Trophoblast cell (in vitro differentiated cells and primary cell): Measurements from ENCODE around the gene LRRC4B.
"Not testable (repeated sequence)": the region's sequence is repeated elsewhere in the genome, so short reads cannot be mapped to it uniquely, and the experiment has no call there.

Experiments used
- DNase-seq, 2 donors: peaks; one replicate each; pipeline ENCODE4 v3.0.0-alpha.2; 2016
- H2AFZ ChIP-seq: 2 replicates; pipeline ENCODE4 v1.6.1; 2013; ENCODE audit warnings: low read length, moderate library complexity, mild to moderate bottlenecking; ENCODE audit not compliant: insufficient read depth, poor library complexity
- H2AK5ac ChIP-seq: 2 replicates; pipeline ENCODE4 v1.6.1; 2013; ENCODE audit warnings: mild to moderate bottlenecking, low read length
- H2BK120ac ChIP-seq: 2 replicates; pipeline ENCODE4 v1.6.1; 2013; ENCODE audit warnings: low read length, mild to moderate bottlenecking, moderate library complexity; ENCODE audit not compliant: insufficient read depth, poor library complexity
- H2BK12ac ChIP-seq: 2 replicates; pipeline ENCODE4 v1.6.1; 2013; ENCODE audit warnings: mild to moderate bottlenecking, low read length, moderate library complexity
- H2BK5ac ChIP-seq: 2 replicates; pipeline ENCODE4 v1.6.1; 2013; ENCODE audit warnings: low read length, low read depth, moderate library complexity, mild to moderate bottlenecking; ENCODE audit not compliant: poor library complexity
- H3K14ac ChIP-seq: 2 replicates; pipeline ENCODE4 v1.6.1; 2013; ENCODE audit warnings: mild to moderate bottlenecking, low read length
- H3K18ac ChIP-seq: 2 replicates; pipeline ENCODE4 v1.6.1; 2013; ENCODE audit warnings: mild to moderate bottlenecking, low read length
- H3K23ac ChIP-seq: 2 replicates; pipeline ENCODE4 v1.6.1; 2013; ENCODE audit warnings: low read length
- H3K27ac ChIP-seq: 2 replicates; pipeline ENCODE4 v1.5.1; 2013; ENCODE audit warnings: low read depth, mild to moderate bottlenecking, inconsistent platforms, low read length, moderate library complexity
- H3K27me3 ChIP-seq: 2 replicates; pipeline ENCODE4 v1.6.1; 2013; ENCODE audit warnings: inconsistent platforms, mild to moderate bottlenecking, low read length, moderate library complexity; ENCODE audit not compliant: insufficient read depth
- H3K36me3 ChIP-seq, 2 experiments: 1 replicate in 1 of 2; 2 replicates in 1 of 2; pipeline ENCODE4 v1.6.1; 2013; ENCODE audit warnings: low read length in 2 of 2, mild to moderate bottlenecking in 2 of 2, moderate library complexity in 1 of 2; ENCODE audit not compliant: insufficient read depth in 2 of 2, control insufficient read depth in 1 of 2
- H3K4ac ChIP-seq: 2 replicates; pipeline ENCODE4 v1.6.1; 2013; ENCODE audit warnings: low read depth, mild to moderate bottlenecking, low read length, moderate library complexity
- H3K4me1 ChIP-seq, 2 experiments: 1 replicate in 1 of 2; 2 replicates in 1 of 2; pipeline ENCODE4 v1.6.1; 2013; ENCODE audit warnings: low read length in 2 of 2, mild to moderate bottlenecking in 2 of 2, moderate library complexity in 1 of 2; ENCODE audit not compliant: insufficient read depth in 2 of 2, control insufficient read depth in 1 of 2
- H3K4me2 ChIP-seq: 2 replicates; pipeline ENCODE4 v1.6.1; 2013; ENCODE audit warnings: inconsistent platforms, mild to moderate bottlenecking, low read length, moderate library complexity
- H3K4me3 ChIP-seq: 2 replicates; pipeline ENCODE4 v1.5.1; 2013; ENCODE audit warnings: mild to moderate bottlenecking, low read depth, low read length, inconsistent platforms
- H3K79me1 ChIP-seq: one replicate; pipeline ENCODE4 v1.6.1; 2013; ENCODE audit warnings: low read length
- H3K79me2 ChIP-seq: 2 replicates; pipeline ENCODE4 v1.6.1; 2013; ENCODE audit warnings: low read length, mild to moderate bottlenecking; ENCODE audit not compliant: control insufficient read depth, insufficient read depth, poor library complexity
- H3K9ac ChIP-seq: 2 replicates; pipeline ENCODE4 v1.6.1; 2013; ENCODE audit warnings: mild to moderate bottlenecking, low read length
- H3K9me3 ChIP-seq: 2 replicates; pipeline ENCODE4 v1.6.1; 2013; ENCODE audit warnings: low read depth, mild to moderate bottlenecking, control low read depth, inconsistent platforms, low read length; ENCODE audit not compliant: insufficient read depth
- H4K12ac ChIP-seq: 2 replicates; pipeline ENCODE4 v1.6.1; 2013; ENCODE audit warnings: low read depth, mild to moderate bottlenecking, low read length, moderate library complexity
- H4K8ac ChIP-seq: 2 replicates; pipeline ENCODE4 v1.6.1; 2013; ENCODE audit warnings: low read depth, mild to moderate bottlenecking, low read length, moderate library complexity
- H4K91ac ChIP-seq: one replicate; pipeline ENCODE4 v1.6.1; 2013; ENCODE audit warnings: low read depth, mild to moderate bottlenecking, low read length, moderate library complexity
- WGBS: extraction: QIAGEN DNeasy Blood & Tissue Kit; methylation state at CpG from one replicate; pipeline ENCODE4 v1.1.7; 2013; ENCODE audit warnings: missing lambda C conversion rate; ENCODE audit not compliant: insufficient read length, insufficient coverage; ENCODE audit errors: extremely low coverage; 5-methylcytosine and 5-hydroxymethylcytosine counted together

LRRC4B gene

GRCh38 chr19:50606059-50606836 lies 38.0 kb upstream of the LRRC4B start:
- H3K14ac ChIP-seq, H2AFZ ChIP-seq: not testable (repeated sequence)

DNA sequence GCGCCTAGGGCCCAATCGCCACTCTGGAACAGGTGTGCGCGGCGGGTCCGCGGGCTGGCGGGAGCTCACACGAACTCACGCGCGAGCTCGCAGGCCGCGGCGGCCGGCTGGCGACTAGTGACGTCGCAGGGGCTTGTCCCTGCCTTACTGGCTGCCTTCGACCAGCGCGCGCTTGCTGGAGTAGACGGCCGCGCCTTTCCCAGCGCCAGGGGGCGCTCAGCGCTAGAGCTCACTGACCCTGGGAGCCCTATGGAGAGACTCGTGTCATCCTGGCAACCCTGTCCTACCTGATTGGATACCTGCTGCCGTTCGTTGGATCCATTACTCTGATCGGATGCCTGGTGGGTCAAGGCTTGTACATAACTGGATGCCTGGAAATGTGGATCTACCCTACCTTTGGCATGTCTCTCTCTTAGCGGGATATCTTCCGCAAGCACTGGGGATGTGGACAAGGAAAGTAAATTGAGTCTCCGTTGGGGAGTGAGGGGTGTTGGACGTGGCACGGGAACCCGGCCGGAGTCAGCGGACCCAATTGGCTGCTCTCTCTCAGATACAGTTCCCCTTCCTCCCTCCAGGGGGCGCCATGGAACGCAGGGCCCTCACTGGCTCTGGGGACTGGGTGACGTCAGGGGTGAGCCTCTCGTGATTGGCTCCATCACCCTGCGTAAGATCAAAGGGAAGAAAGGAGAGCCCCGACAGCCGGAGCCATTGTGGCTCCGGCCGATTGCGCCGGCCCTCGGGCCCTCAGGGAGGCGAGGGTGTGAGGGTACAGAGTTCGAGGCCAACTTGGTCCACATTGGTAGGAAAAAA lies 36.2 kb upstream of the LRRC4B start:
- H3K79me2 ChIP-seq, H4K91ac ChIP-seq, H3K4ac ChIP-seq, H2AK5ac ChIP-seq, H3K4me3 ChIP-seq, H3K4me1 ChIP-seq, H3K36me3 ChIP-seq, H2BK5ac ChIP-seq, H2BK120ac ChIP-seq, H3K4me2 ChIP-seq, H2AFZ ChIP-seq, H3K9ac ChIP-seq, H3K79me1 ChIP-seq, DNase-seq, H3K18ac ChIP-seq, H4K8ac ChIP-seq, H3K23ac ChIP-seq, H3K9me3 ChIP-seq, H3K27ac ChIP-seq, H3K27me3 ChIP-seq, H3K14ac ChIP-seq, H4K12ac ChIP-seq, H2BK12ac ChIP-seq: not testable (repeated sequence)
- no CpG with 5 or more reads among the region's 56 CpGs for WGBS

More at GRCh38 chr19:50606059-50606836, 38.0 kb upstream of the LRRC4B start:
- not testable (repeated sequence) for H4K12ac ChIP-seq, H3K23ac ChIP-seq, H3K79me1 ChIP-seq, H3K9me3 ChIP-seq, DNase-seq, H3K9ac ChIP-seq, H2BK5ac ChIP-seq, H3K4me2 ChIP-seq, H2BK120ac ChIP-seq, H2AK5ac ChIP-seq, H2BK12ac ChIP-seq, H3K36me3 ChIP-seq, H3K27me3 ChIP-seq, H3K79me2 ChIP-seq, H3K4me1 ChIP-seq, H3K4me3 ChIP-seq, H4K91ac ChIP-seq, H3K27ac ChIP-seq, H4K8ac ChIP-seq, H3K18ac ChIP-seq, H3K4ac ChIP-seq
- WGBS: no CpG with 5 or more reads among the region's 58 CpGs

DNA sequence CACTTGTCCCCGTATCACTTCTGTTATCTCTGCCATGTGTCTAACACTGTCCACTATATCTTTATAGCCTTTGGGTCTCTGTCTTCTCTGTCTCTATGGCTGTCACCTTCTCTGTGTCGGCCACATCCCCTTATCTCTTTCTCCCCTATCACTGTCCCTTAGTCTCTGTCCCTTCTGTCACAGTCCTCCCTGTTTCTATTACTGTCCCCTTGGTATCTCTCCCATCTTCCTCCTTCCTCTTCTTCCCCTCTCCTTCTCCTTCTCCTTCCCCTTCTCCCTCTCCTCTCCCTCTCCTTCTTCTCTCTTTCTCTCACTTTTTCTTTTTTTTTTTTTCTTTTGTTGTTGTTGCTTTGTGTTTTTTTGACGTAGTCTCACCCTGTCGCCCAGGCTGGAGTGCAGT lies 34.7 kb upstream of the LRRC4B start:
- H3K9me3 ChIP-seq: peaks cover 6% of the 10 kb centered on the region
- H4K91ac ChIP-seq: no peak overlapping the region
- H2AFZ ChIP-seq: no peak overlapping the region
- no peaks in the 10 kb centered on the region for H3K79me1 ChIP-seq
- H3K4me3 ChIP-seq: no peak overlapping the region
- DNase-seq: no peak
- H2BK120ac ChIP-seq: no peak overlapping the region
- no peaks in the 10 kb centered on the region for H3K36me3 ChIP-seq
- no peak overlapping the region for H4K8ac ChIP-seq
- no peak overlapping the region for H3K14ac ChIP-seq
- no CpG with 5 or more reads among the region's 4 CpGs for WGBS
- H3K23ac ChIP-seq: no peak overlapping the region
- no peak overlapping the region for H2AK5ac ChIP-seq
- H3K18ac ChIP-seq: no peak overlapping the region
- no peak overlapping the region for H3K4me2 ChIP-seq
- H3K27ac ChIP-seq: no peak overlapping the region
- H3K9ac ChIP-seq: no peak overlapping the region
- H2BK12ac ChIP-seq: no peak overlapping the region
- H3K27me3 ChIP-seq: no peaks in the 10 kb centered on the region
- no peak overlapping the region for H3K4ac ChIP-seq
- no peak overlapping the region for H2BK5ac ChIP-seq
- no peak overlapping the region for H4K12ac ChIP-seq
- H3K79me2 ChIP-seq: no peaks in the 10 kb centered on the region
- H3K4me1 ChIP-seq: no peaks in the 10 kb centered on the region

DNA sequence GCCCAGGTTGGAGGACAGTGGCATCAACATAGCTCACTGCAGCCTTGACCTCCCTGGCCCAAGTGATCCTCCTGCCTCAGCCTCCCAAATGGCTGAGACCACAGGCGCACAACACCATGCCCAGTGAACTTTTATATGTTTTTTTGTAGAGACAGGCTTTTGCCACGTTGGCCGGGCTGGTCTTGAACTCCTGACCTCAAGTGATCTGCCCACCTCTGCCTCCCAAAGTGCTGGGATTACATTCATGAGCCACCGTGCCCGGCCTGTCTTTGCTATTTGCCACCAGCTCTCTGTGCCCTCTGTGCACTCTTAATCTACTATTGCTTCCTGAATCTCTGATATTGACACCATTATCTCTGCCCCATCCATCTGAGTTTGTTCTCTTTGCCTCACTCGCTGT lies 34.3 kb upstream of the LRRC4B start:
- Histone ChIP-seq H2AK5ac (no peak overlapping the region), H3K14ac (no peak overlapping the region), H3K4me2 (no peak overlapping the region), H4K12ac (no peak overlapping the region), H3K79me1 (no peaks in the 10 kb centered on the region), H3K27me3 (no peaks in the 10 kb centered on the region), H2BK12ac (no peak overlapping the region), H2BK120ac (no peak overlapping the region), H3K18ac (no peak overlapping the region), H3K4me1 (no peaks in the 10 kb centered on the region), H3K9me3 (peaks cover 5% of the 10 kb centered on the region), H3K23ac (no peak overlapping the region), H2AFZ (no peak overlapping the region), H3K4ac (no peak overlapping the region), H3K79me2 (no peaks in the 10 kb centered on the region), H3K9ac (no peak overlapping the region), H4K91ac (no peak overlapping the region), H3K4me3 (no peak overlapping the region), H3K27ac (no peak overlapping the region), H4K8ac (no peak overlapping the region), H2BK5ac (no peak overlapping the region), H3K36me3 (no peaks in the 10 kb centered on the region)
- DNase-seq: no peak
- no CpG with 5 or more reads among the region's 6 CpGs for WGBS
